GM19023 (cell line): ENCODE data around the gene ATRNL1.

Experiments used
- ATAC-seq: cut with Tn5 transposase; IDR thresholded peaks from one replicate; pipeline ENCODE4 v1.9.1; 2021; ENCODE audit warnings: mild to moderate bottlenecking, moderate library complexity; ENCODE audit not compliant: unreplicated experiment

Gene ATRNL1

DNA sequence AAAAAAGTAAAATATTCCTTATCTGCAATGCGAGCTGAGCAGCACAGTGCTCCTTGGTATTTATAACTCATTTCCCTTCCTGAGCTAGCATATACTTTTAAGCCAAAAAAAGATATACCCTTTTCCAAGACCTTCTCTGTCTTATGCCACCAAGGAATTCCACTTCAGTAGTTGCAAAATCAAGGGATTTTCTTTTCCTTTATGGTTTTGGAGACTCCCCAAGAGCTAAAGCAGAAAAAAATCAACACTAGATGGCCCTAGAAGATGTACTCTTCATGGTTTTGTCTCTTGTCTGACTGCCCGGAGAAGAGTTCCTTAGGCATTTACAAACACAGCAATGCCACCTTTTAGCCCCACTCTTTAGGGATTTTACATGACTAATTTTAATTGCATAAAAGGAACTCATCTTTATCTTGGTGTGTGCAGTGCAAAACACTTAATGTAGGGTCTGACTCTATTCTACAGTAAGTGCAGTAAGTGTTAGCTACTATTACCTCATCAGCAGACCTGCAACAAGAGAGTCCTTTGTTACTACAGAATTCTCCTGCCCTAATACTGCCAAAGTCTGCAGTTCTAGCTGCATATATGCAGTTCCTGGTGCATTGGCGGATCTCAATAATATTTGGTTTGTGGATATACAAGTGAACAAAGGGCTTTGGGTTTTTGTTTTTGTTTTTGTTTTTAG lies 736.5 kb downstream of the ATRNL1 start:
- no peak for ATAC-seq

DNA sequence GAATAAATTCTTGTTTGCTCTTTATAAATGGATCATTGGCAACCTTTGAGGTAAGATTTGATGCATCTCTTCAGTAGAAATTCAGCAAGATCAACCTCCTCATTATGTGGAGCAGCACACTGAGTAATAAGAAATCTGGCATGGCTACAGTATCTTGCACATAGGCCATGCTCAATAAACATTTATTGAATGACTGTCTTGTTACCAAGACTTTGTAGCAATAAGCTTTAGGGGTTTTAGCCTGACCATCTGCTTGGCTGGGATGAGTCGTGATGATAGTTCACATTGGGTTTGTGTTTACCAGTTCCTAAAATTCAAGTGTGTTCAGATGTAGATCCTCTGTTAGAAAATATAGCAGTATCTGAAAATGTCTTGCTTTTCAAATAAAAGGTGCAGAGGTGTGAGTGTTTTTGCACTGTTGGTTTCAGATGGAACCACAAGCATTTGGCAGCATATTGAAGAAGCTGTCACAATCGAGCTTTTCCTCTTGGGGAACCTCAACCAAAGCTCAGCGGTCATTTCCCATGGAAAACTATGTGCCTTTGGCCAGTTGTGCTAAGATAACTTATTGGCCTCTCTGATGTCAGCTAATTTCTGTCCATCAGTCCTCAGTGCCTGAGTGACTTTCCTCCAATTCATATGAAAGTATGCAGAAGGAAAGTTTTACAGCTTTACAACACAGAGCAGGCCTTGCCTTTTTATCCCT lies 737.3 kb downstream of the ATRNL1 start:
- no peak for ATAC-seq

DNA sequence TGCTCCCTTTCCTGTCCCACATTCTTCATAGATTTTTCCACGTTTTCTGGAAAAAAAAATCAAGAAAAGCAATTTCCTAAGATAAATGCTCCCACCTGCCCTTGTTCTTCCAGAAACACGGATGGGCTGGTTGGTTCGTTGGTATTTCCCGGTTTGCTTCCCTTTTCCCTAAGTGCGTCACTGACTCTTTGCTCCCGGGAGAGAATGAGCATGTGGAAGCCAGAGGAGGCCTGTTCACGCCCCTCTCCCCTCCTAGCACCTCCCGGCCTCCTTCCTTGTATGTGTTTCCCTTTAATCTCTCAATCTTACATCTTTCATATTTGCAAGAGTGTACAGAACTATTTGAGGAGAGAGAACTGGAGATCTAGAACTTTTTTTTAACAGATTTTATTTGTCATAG lies 737.9 kb downstream of the ATRNL1 start:
- ATAC-seq = no peak

DNA sequence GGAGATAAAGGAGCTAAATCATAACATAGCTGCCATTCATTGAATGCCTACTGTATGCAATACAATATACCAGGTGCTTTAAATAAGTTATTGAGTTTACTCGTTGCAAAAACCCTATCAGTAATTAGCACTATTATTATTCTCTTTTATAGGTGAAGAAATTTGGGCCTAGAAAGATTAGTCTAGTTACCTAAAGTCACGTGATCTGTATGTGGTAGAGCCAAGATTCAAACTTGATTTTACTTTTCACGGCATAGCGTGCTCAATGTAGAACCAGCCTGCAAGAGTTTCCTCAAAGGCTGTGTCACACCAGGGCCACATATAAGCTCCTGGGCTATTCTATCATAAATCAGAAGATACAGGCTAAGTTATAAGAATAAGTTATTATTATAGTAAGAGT lies 740.0 kb downstream of the ATRNL1 start:
- no peak for ATAC-seq

DNA sequence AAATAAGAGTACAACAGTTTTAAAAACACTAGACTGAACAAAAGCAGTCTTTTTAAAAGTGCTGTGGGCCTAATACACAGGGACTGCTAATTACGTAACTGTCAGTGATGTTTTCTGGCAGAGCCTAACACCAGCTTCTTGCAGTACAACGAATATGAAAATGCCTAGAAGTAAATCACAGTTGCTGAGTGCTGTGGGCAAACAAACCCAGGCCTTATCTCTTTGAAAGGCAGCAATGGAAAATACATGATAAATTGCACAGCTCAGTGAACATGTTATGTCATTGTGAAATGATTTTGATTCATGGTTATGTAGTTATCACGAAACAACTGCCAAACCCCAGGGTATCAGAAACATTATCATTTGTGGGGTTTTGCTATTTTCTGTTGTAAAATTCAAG lies 751.4 kb downstream of the ATRNL1 start:
- no peak for ATAC-seq

DNA sequence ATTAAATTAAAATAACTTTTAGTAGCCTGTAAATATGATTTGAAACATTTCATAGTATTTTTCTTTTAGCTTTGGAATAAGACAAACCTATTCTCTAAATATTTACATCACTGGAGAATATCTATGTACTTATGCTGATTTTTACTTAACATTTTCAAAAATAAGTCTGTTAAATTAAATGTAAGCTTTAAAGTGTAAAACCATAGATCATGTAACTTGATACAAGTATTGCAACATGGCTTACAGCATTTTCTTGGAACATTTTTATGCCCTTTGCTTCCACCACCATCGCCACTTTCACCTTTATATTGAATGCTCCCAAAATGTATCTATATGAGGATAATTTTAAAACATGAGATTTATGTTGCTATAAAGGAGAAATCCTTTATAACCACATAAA lies 752.8 kb downstream of the ATRNL1 start:
- no peak for ATAC-seq

DNA sequence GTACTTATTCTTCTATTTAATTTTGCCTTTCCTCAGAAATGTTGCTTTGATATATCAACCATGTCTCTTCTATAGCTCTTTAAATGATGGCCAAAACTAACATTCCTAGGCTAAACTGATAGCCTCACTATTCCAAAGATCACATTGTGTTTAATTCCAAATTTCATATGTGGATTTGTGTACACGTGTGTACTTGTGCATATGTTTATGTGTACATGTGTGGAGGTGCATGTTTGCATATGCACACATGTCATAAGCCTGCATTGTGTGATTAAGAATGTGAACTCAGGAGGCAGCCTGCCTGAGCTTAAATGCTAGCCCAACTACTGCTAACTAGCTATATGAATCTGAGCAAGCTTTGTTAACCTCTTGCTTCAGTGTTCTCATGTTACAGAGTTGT lies 753.4 kb downstream of the ATRNL1 start:
- no peak for ATAC-seq

DNA sequence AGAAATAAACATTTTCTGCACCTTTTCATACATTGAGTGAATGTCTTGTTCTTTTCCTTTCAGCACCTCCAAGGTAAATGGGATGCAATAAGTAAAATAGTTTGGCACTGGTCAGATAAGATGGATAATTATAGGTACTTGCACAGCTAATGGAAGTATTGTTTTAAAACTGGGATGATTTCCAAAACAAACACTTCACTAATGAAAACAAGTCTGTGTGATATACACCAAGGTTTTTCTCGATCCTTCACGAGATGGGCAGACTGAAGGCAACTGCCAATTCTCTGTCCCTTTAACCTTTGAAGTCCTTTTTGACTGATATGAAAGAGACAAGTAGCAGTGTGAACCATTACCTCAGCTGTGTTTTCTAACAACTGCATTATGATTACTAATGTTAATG lies 756.0 kb downstream of the ATRNL1 start:
- no peak for ATAC-seq

DNA sequence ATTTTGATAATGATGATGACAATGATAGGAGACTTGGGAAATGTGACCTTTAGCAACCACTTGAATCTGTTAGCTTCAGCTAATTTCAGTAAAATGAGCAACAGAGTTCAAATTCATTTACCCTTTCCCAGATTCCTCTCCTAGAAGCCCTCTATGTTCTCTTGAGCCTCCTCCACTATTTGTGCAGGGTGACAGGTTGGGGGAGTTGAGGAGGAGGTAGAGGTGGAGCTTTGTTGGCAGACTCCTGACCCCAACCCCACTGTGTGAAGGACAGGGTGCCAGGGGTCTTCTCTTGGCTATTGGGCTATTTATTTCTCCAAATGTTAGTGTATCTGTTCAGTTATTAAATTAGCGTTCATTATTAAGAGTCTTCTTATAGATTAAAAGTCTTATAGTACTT lies 757.5 kb downstream of the ATRNL1 start:
- ATAC-seq = no peak

DNA sequence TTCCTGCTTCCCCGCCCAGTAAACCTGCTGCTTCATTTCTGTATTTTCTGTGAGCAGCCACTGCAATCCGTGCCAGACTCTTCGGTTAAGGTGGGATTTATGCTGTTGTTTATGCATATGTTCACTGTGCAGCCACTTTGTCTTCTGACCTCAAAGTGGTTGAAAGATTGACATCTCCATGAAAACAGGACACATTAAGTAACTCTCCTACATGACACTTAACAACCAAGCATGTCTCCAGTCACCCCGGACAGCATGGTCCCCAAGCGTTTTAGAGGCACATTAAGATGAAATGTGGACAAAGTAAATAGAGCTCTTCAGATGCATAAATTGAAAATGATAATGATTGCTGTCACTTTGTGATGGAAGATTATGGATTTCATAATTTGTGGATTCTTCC lies 758.5 kb downstream of the ATRNL1 start:
- no peak for ATAC-seq

DNA sequence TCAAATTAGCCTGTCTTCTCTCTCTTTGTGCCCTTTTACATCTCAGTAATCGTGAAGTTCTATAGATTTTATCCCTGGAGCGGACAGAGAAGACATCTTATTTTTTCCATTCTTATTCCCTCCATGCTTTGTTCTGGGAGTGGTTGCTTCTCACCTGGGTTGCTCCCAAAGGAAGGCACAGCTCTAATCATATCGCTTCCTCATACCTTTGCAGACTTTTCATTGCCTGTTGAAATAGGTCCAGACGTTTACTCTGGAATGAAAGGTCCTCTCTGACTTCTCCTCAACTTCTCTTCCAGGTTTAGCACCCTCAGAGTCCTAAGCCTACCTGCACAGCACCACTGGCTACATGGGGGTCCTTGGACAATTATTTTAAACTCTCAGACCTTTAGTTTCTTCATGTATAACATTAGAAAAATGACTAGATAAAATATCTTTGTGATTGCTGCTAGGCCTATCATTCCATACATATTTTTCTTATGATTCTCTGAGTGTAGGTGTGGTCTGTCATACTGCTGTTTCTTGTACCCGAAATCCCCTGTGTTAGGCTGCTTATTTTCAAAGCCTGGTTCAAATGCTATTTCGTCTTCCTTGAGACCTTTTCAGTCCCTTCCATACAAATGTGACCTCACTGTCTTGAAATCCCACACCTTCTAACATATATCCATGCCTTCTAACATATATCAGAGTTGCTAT lies 761.7 kb downstream of the ATRNL1 start:
- no peak for ATAC-seq

DNA sequence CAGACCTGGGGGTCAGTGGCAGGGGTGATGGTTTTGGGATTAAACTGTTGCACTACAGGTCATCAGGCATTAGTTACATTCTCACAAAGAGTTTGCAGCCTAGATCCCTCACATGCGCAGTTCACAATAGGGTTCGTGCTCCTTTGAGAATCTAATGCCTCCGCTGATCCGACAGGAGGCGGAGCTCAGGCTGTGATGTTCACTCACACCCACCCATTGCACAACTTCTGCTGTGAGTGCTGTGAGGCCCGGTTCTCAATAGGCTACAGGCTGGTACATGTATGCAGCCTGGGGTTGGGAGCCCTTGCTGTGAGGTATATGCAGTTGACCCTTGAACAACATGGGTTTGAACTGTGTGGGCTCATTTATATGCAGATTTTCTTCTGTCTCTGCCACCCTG lies 763.4 kb downstream of the ATRNL1 start:
- ATAC-seq = no peak

DNA sequence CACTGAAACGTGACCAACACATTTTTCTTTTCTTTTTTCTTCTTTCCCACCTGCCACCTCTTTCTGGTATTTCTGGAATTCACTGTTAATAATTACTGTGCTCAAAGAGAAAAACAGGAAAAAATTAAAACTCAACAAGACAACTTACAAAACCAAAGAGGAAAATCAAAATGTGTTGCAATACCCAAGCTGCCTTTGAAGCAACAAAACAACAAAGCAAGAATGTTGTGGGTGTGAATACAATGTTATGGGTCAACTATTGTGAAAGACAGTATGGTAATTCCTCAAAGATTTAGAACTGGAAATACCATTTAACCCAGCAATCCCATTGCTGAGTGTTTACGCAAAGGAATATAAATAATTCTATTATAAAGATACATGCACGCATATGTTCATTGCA lies 764.7 kb downstream of the ATRNL1 start:
- ATAC-seq = no peak

DNA sequence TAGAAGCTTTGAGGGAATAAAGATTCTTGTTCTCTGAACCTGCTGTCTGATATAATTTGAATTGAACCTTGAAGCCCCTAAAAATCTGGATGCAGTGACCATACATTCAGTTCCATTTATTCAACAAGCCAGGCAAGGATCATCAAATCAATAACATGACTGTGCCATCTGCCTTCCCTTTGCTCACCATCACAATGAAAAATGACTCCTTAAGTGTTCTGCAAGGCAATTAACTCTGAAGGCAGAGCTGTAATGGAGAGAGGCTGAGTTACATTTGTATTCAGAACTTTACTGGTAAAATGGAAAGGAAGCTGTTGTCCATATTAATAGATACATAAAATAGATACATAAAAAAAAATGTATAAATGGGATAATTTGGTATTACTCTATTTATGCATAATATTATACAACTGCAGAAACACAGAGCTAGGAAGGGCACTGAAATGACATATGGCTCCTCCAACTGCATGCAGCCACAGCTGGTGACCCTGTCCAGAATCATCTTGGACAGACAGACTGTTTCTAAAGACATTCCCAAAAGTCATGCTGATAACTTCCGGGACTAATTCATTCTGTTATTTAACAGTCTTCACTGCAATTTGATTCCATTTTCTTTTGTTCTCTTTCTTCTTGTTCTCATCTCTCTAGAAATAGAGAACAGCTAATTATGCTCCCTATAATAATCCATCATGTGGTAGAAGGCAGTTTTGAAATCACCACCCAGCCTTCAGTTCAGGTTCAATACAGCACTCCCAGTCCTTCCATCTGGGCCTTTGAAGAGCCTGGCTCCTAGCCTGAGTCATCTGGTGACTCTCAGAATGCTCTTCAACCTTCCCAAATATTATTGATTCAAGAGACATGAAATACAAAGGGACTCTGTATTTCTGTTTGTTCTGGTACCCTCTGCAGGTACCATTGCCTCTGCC lies 767.3 kb downstream of the ATRNL1 start:
- ATAC-seq = no peak

DNA sequence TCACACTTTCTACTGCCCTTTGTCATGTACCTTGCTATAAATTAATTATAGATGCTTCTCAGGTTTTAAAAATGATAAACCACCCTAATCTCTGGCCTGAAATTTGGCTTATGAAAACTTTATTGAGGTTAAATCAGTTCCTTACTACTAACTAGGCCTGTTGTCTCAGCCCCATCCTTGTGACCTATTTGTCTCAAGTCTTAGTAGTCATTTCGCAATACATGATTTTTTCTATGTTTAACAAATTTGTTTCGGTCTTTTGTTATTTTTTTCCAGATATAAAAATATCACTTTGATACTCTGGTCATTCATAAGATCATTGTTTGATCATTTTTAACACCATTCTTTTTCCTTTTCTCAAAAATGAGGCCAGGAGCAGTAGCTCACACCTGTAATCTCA lies 768.3 kb downstream of the ATRNL1 start:
- no peak for ATAC-seq

DNA sequence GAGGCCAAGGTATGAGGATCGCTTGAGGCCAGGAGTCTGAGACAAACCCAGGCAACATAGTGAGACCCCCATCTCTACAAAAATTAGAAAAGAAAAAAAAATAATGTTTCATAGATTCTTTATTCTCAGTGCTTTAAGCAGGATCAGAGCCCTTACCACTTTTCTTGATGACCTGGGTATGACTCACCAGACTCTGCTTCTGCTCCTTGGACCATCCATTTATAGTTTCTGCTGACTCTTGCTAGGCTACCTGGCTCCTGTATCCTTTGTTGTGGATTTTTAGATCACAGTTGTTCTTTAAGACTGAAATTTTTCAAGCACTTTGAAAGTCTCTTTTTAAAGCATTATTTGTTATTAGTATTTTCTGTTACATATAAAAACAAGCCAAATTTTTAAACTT lies 768.7 kb downstream of the ATRNL1 start:
- ATAC-seq = no peak

DNA sequence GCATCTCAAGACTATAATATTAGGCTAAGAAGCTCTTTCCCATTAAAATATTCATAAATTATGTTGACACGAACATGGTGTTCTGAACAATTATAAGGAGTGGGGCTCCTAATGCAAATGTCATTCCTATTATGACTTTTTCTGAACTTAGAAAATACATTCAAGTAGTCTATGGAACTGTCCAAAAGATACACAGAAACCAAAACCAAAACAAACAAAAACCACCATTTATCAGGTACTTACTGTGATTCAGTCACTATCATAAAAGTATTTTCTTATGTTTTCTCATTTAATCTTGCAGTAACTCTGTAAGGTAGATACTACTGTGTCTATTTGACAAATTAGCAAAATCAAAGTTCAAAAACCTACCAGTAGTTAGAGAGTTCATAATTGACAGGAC lies 773.0 kb downstream of the ATRNL1 start:
- ATAC-seq = no peak

DNA sequence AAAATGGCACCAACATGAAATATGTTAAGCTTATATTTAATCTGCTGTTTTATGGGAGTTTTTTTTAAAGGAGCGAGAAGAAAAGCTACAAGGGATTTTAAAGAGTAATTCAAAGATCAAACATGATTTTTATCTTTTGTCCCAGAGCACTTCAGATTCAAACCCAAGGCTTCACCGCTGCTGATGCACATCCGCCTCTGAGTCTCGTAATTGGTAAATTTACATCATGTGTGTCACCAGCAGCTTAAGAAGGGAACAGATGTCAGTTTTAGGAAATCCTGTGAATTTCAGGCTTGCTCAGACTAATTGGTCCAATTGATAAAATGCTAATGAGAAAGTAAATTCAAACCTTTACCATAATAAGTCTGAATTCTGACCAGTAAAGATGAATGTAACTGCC lies 773.5 kb downstream of the ATRNL1 start:
- no peak for ATAC-seq

DNA sequence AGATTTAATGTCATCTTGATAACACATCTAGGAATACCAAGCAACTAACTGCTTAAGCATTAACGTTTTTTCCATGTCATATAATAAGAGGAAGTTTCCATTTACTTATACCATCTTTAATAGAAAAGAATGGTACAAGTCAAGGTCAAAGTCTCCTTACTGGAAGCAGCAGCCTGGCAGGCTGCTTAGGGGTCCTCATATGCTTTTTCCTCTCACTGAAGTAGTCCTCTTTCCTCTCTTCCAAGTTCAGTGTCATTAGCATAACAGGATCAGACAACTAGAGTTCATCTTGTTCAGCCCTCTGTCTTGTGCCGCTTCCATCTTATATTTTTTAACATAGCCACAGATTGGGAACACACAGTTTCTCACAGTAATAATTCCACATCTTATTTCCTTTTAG lies 774.1 kb downstream of the ATRNL1 start:
- no peak for ATAC-seq

DNA sequence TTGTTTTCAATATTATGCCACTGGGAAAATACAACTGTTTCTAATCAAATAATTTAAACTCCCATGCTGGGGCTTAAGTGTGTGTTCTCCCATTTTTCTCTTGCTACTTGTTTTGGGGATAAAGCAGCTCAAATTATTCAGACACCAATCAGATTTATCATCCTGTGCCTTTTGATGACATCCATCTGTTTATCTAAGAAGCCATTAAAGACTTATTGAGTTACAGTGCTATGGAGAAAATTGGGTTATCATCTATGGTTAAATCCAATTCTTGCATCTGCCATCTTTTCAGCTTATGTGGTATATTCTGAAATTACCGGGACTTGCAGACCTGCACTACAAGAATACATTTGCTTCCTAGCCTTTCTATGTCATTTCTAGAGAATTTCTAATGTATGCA lies 778.7 kb downstream of the ATRNL1 start:
- no peak for ATAC-seq

DNA sequence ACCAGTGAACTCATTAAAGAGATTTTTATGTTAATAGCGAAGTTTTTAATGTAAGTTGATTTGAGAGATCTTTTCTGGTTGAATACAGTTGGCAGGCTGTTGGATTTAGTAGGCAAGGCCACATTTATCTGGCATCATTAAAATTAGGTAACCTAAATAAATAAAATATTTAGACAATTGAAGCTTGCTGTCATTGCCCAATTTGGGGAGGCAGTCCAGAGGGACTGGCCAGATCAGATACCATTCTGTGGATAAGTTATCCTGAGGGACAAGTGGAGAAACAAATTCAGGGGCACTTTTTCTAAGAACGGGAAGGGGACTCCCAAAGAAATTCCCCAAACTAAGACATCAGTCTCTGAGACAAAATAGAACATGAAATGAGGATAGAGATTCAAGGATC lies 782.0 kb downstream of the ATRNL1 start:
- no peak for ATAC-seq
